ENCODE data around the gene ANKFN1. TPM values are rescaled to one million over a fixed set of nuclear protein-coding genes. Genes with fewer than 3 reads are reported as not detected.

Gene ANKFN1
- total RNA-seq, 1 experiment from 2014 or later = not detected

DNA sequence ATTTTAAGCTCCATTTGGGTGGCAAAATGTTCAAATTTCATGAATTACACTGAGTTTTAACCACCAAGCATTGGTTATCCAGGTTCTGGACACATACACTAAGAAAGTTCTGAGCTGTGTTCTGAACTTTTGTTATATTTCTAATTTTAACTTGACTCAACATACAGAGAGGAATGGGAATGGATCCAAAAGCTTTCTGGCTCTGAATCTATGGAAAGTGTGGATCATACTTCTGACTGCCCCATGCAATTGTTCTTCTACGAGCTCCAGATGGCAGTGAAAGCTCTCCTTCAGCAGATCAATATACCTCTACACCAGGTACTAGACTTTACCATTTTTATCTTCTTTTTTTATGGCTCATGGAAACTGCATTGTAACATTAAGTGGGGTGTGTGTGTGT lies 327.2 kb downstream of the ANKFN1 start:
- Histone ChIP-seq H3K4ac (ENCODE audit: low read depth, low read length) (no peak overlapping the region), H2BK15ac (ENCODE audit: low read depth, low read length) (no peak overlapping the region), H3K9ac (ENCODE audit: extremely low read depth, insufficient read length, low read length) (no peak overlapping the region), H3K23me2 (ENCODE audit: insufficient read length, low read depth, low read length, poor library complexity, severe bottlenecking) (no peaks in the 10 kb centered on the region), H4K8ac (replicated peaks; ENCODE audit: insufficient read length, low read depth, low read length) (no peak overlapping the region), H3T11ph (ENCODE audit: low read length) (no peak overlapping the region), H2BK20ac (ENCODE audit: low read depth, low read length, poor library complexity, severe bottlenecking) (no peak overlapping the region), H3K18ac (ENCODE audit: insufficient read length, low read depth, low read length) (no peak overlapping the region), H2AFZ (ENCODE audit: low read length) (no peak overlapping the region), H3K4me2 (ENCODE audit: insufficient read depth, insufficient read length, low read length) (no peak overlapping the region), H4K20me1 (ENCODE audit: control insufficient read depth, insufficient read depth, insufficient read length) (no peaks in the 10 kb centered on the region), H3K79me2 (ENCODE audit: insufficient read depth, low read length) (no peaks in the 10 kb centered on the region), H2BK120ac (ENCODE audit: low read depth, low read length, poor library complexity, severe bottlenecking) (no peak overlapping the region), H3K27me3 (ENCODE audit: insufficient read depth, low read length) (no peaks in the 10 kb centered on the region), H3K27ac (ENCODE audit: insufficient read length, low read depth, low read length) (no peak overlapping the region), H3K14ac (ENCODE audit: insufficient read depth, low read length) (no peak overlapping the region), H3K79me1 (ENCODE audit: insufficient read depth, low read depth, low read length, poor library complexity, severe bottlenecking) (no peaks in the 10 kb centered on the region), H3K4me1 (ENCODE audit: insufficient read depth, low read length) (no peaks in the 10 kb centered on the region), H4K91ac (ENCODE audit: insufficient read length, low read depth, low read length) (no peak overlapping the region), H2BK12ac (ENCODE audit: insufficient read length, low read depth, low read length) (no peak overlapping the region), H3K23ac (ENCODE audit: insufficient read length, low read depth, low read length) (no peak overlapping the region), H3K56ac (ENCODE audit: insufficient read length, low read depth, low read length) (no peak overlapping the region), H2BK5ac (ENCODE audit: insufficient read length, low read length) (no peak overlapping the region), H2AK5ac (ENCODE audit: insufficient read length, low read length) (no peak overlapping the region), H3K9me3 (ENCODE audit: control insufficient read depth, low read depth, low read length) (no peaks in the 10 kb centered on the region), H4K5ac (ENCODE audit: insufficient read length, low read depth, low read length) (no peak overlapping the region)
- Mint-ChIP-seq H3K9me3 (no peaks in the 10 kb centered on the region), H3K4me3 (no peak overlapping the region), H3K36me3 (ENCODE audit: insufficient read depth in 1 of 3, low read depth in 3 of 3) (no peaks in the 10 kb centered on the region), H3K4me1 (0 out of 4 replicates have a peak, but pooled peaks cover 0 to 9% of the 10 kb centered on the region in 2 experiments), H3K27me3 (ENCODE audit: low read depth) (no peaks in the 10 kb centered on the region), H3K27ac (no peak overlapping the region)
- no CpG with 5 or more reads among the region's 1 CpG for WGBS (ENCODE audit: extremely low coverage, insufficient read length, low lambda C conversion rate)
- TF ChIP-seq, protein P1, sequence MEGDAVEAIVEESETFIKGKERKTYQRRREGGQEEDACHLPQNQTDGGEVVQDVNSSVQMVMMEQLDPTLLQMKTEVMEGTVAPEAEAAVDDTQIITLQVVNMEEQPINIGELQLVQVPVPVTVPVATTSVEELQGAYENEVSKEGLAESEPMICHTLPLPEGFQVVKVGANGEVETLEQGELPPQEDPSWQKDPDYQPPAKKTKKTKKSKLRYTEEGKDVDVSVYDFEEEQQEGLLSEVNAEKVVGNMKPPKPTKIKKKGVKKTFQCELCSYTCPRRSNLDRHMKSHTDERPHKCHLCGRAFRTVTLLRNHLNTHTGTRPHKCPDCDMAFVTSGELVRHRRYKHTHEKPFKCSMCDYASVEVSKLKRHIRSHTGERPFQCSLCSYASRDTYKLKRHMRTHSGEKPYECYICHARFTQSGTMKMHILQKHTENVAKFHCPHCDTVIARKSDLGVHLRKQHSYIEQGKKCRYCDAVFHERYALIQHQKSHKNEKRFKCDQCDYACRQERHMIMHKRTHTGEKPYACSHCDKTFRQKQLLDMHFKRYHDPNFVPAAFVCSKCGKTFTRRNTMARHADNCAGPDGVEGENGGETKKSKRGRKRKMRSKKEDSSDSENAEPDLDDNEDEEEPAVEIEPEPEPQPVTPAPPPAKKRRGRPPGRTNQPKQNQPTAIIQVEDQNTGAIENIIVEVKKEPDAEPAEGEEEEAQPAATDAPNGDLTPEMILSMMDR (conservative IDR thresholded peaks at IDR 0.05) = no peak
- no peak for DNase-seq
